Measurements from ENCODE around the gene FRMPD2. TPM values are rescaled to one million over a fixed set of nuclear protein-coding genes. Genes with fewer than 3 reads are reported as not detected.
"Not testable (repeated sequence)": the region's sequence is repeated elsewhere in the genome, so short reads cannot be mapped to it uniquely, and the experiment has no call there.

The FRMPD2 gene
- total RNA-seq, 4 donors from 2014 or later, result 1.2 TPM; not detected in 3

- 70 to 71% methylated on average over 4 of the region's 4 CpGs for WGBS, 2 donors
- intact Hi-C loops (cut with DNase I; ENCODE audit: low total_unique reads), result no loop called here
These were observed 90.3 kb downstream of the FRMPD2 start for GRCh38 chr10:48184224-48184623.

GRCh38 chr10:48172715-48173114, 101.8 kb downstream of the FRMPD2 start:
- DNase-seq (ENCODE audit: low spot score in 2 of 2); H3K4me3 ChIP-seq (ENCODE audit: low read depth, poor library complexity, severe bottlenecking); intact Hi-C loops (cut with DNase I; ENCODE audit: low total_unique reads): not testable (repeated sequence)
- WGBS, 2 donors, result 36 to 81% methylated on average over 2 to 5 of the region's 5 CpGs

More at GRCh38 chr10:48184224-48184623, 90.3 kb downstream of the FRMPD2 start:
- no peak for DNase-seq (ENCODE audit: low spot score in 2 of 2)
- TF ChIP-seq CTCF (IDR thresholded peaks at IDR 0.05) (no peak), POLR2A (IDR thresholded peaks at IDR 0.05) (no peak)
- no peak overlapping the region for H3K4me3 ChIP-seq (ENCODE audit: low read depth, poor library complexity, severe bottlenecking)

GRCh38 chr10:48160670-48161069, 113.8 kb downstream of the FRMPD2 start:
- intact Hi-C loops (cut with DNase I; ENCODE audit: low total_unique reads); DNase-seq (ENCODE audit: low spot score in 2 of 2): not testable (repeated sequence)
- WGBS, 2 donors, result no CpG with 5 or more reads among the region's 5 CpGs

GRCh38 chr10:48160163-48160562, 114.3 kb downstream of the FRMPD2 start:
- intact Hi-C loops (cut with DNase I; ENCODE audit: low total_unique reads); H3K4me3 ChIP-seq (ENCODE audit: low read depth, poor library complexity, severe bottlenecking); DNase-seq (ENCODE audit: low spot score in 2 of 2): not testable (repeated sequence)
- 59 to 79% methylated on average over 4 of the region's 6 CpGs for WGBS, 2 donors

More at GRCh38 chr10:48160670-48161069, 113.8 kb downstream of the FRMPD2 start:
- H3K4me3 ChIP-seq (ENCODE audit: low read depth, poor library complexity, severe bottlenecking), result not testable (repeated sequence)

GRCh38 chr10:48154211-48155140, 120.0 kb downstream of the FRMPD2 start:
- WGBS, 2 donors, result 56 to 59% methylated on average over 6 of the region's 6 CpGs
- intact Hi-C loops (cut with DNase I; ENCODE audit: low total_unique reads); H3K4me3 ChIP-seq (ENCODE audit: low read depth, poor library complexity, severe bottlenecking): not testable (repeated sequence)
- DNase-seq (ENCODE audit: low spot score in 2 of 2), result peak in 1 of 2 donors; percentile 50

- intact Hi-C loops (cut with DNase I; ENCODE audit: low total_unique reads); DNase-seq (ENCODE audit: low spot score in 2 of 2); H3K4me3 ChIP-seq (ENCODE audit: low read depth, poor library complexity, severe bottlenecking): not testable (repeated sequence)
- no CpG with 5 or more reads among the region's 3 CpGs for WGBS, 2 donors
These were observed 126.9 kb downstream of the FRMPD2 start for GRCh38 chr10:48147643-48148042.

GRCh38 chr10:48143721-48144642, 130.5 kb downstream of the FRMPD2 start:
- DNase-seq (ENCODE audit: low spot score in 2 of 2); H3K4me3 ChIP-seq (ENCODE audit: low read depth, poor library complexity, severe bottlenecking); intact Hi-C loops (cut with DNase I; ENCODE audit: low total_unique reads): not testable (repeated sequence)
- WGBS, 2 donors, result no CpG with 5 or more reads among the region's 10 CpGs

- 89 to 94% methylated on average over 2 of the region's 3 CpGs for WGBS, 2 donors
- H3K4me3 ChIP-seq (ENCODE audit: low read depth, poor library complexity, severe bottlenecking); DNase-seq (ENCODE audit: low spot score in 2 of 2); intact Hi-C loops (cut with DNase I; ENCODE audit: low total_unique reads): not testable (repeated sequence)
These were observed 133.5 kb downstream of the FRMPD2 start for GRCh38 chr10:48140949-48141348.

- 64 to 73% methylated on average over 3 to 9 of the region's 53 CpGs for WGBS, 2 donors
- intact Hi-C loops (cut with DNase I; ENCODE audit: low total_unique reads); DNase-seq (ENCODE audit: low spot score in 2 of 2); H3K4me3 ChIP-seq (ENCODE audit: low read depth, poor library complexity, severe bottlenecking): not testable (repeated sequence)
These were observed 134.3 kb downstream of the FRMPD2 start for GRCh38 chr10:48139953-48140850.

GRCh38 chr10:48128954-48129353, 145.5 kb downstream of the FRMPD2 start:
- 40 to 50% methylated on average over 1 of the region's 2 CpGs for WGBS, 2 donors
- intact Hi-C loops (cut with DNase I; ENCODE audit: low total_unique reads); DNase-seq (ENCODE audit: low spot score in 2 of 2); H3K4me3 ChIP-seq (ENCODE audit: low read depth, poor library complexity, severe bottlenecking): not testable (repeated sequence)

GRCh38 chr10:48126251-48126650, 148.2 kb downstream of the FRMPD2 start:
- H3K4me3 ChIP-seq (ENCODE audit: low read depth, poor library complexity, severe bottlenecking); DNase-seq (ENCODE audit: low spot score in 2 of 2); intact Hi-C loops (cut with DNase I; ENCODE audit: low total_unique reads): not testable (repeated sequence)
- no CpG with 5 or more reads among the region's 2 CpGs for WGBS, 2 donors

- H3K4me3 ChIP-seq (ENCODE audit: low read depth, poor library complexity, severe bottlenecking); intact Hi-C loops (cut with DNase I; ENCODE audit: low total_unique reads); DNase-seq (ENCODE audit: low spot score in 2 of 2): not testable (repeated sequence)
- 0% methylated on average over 1 to 2 of the region's 2 CpGs for WGBS, 2 donors
These were observed 148.9 kb downstream of the FRMPD2 start for GRCh38 chr10:48125631-48126030.

- intact Hi-C loops (cut with DNase I; ENCODE audit: low total_unique reads); DNase-seq (ENCODE audit: low spot score in 2 of 2); H3K4me3 ChIP-seq (ENCODE audit: low read depth, poor library complexity, severe bottlenecking): not testable (repeated sequence)
These were observed 151.9 kb downstream of the FRMPD2 start for GRCh38 chr10:48122618-48123017.

Measured in lower leg skin (tissue), 4 donors.